GM19455 (cell line): ENCODE results near the gene SYNGAP1.
"Not testable (repeated sequence)": the region's sequence is repeated elsewhere in the genome, so short reads cannot be mapped to it uniquely, and the experiment has no call there.

ENCODE experiments used
- ATAC-seq: cut with Tn5 transposase; IDR thresholded peaks from one replicate; pipeline ENCODE4 v1.9.1; 2021; ENCODE audit not compliant: unreplicated experiment

Gene SYNGAP1

DNA sequence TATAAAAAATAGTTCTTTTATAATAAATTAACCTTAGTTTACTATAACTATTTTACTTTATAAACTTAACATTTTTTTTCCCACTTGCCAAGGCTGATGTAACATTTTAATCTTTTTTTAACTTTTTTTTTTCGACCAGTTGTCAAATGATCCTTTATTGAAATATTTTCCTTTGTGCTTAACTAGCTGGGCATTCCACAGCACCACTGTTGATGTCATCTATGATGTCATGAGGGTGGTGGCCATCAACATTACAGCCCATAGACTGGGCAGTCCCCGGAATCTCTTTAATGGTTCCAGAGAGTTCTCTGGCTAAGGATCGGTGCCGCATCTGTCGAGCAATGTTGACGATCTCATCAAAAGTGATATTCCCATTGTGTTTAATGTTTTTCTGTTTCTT is 20.0 kb upstream of the SYNGAP1 start:
- not testable (repeated sequence) for ATAC-seq

- ATAC-seq = no peak
Observed at GRCh38 chr6:33404884-33405283, 15.0 kb upstream of the SYNGAP1 start.

- no peak for ATAC-seq
Observed at GRCh38 chr6:33405386-33405940, 14.4 kb upstream of the SYNGAP1 start.

DNA sequence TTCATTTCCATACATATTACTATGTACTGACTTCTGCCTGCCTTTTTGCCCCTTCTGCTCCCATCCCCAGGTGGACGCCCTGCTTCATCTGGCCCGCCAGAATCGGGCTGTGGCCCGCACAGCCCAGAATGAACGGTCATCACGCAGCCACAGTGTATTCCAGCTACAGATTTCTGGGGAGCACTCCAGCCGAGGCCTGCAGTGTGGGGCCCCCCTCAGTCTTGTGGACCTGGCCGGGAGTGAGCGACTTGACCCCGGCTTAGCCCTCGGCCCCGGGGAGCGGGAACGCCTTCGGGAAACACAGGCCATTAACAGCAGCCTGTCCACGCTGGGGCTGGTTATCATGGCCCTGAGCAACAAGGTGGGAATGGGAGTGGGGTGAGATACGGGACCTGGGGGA is 13.7 kb upstream of the SYNGAP1 start:
- ATAC-seq = no peak

DNA sequence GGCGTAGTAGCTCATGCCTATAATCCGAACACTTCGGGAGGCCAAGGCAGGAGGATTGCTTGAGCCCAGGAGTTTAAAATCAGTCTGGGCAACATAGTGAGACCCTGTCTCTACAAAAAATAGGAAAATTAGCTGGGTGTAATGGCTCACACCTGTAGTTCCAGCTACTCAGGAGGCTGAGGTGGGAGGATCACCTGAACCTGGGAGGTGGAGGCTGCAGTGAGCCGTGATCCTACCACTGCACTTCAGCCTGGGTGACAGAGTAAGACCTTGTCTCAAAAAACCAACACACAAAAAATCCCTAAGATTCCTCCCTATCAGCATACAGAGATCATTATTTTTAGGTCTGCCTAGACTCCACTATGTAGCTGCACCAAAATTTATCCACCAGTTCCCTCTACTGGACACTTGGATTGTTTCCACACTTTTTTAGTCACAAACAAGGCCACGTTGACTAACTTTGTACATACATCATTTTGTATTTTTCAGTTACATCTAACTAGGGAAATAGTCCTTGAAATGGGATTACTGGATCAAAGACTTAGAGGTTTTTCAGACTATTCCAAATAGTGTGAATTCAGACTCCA is 12.6 kb upstream of the SYNGAP1 start:
- no peak for ATAC-seq

GRCh38 chr6:33410050-33410710 is 9.7 kb upstream of the SYNGAP1 start:
- peak; percentile 67 for ATAC-seq

DNA sequence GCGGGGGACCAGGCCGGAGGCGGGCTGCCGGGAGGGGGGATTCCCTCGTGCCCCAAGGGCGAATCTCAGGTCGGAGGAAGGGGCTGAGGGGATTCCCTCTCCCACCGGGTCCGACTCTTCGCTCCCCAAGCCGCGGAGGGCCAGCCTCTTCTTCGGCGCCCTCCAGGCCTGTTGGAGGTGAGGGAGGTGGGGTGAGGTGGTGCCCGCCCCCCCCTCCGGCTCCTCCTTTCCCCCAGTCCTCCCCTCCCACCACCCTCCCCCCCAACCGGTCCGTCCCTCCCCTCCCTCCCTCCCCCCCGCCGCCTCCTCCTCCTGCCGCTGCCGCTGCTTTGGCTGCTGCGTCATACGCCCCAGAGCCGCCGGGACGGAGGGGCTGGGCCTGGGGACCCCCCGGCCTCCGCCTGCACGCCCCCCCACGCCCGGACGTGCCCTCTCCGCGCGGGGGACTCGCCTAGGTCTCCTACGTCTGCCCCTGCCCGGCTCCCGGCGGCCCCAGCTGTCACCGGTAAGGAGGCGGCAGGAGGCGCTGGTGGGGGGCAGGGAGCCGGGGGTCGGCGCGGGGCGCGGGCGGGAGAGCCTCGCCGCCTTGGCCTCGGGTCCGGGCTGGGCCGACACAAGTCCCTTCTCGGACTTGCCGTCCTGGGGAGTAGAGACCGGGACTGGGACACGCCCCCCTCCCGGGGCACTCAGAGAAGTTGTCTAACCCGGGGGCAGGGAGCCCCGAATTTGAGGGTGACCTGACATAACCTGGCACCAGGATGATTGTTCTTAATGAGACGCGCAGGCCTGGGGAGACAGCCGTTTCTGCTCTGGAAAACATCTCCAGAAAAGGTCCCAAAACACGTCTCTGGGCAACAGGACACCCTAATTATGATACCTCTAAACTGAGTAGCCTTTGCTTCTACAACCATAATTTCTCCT is 8.9 kb upstream of the SYNGAP1 start, which contains the start of gene PHF1:
TSS of gene PHF1 (plus strand) at position 304 of the 921 bp plus-strand sequence. CDS start 1,250 bp downstream, outside the sequence.
- peak; percentile 37 for ATAC-seq

DNA sequence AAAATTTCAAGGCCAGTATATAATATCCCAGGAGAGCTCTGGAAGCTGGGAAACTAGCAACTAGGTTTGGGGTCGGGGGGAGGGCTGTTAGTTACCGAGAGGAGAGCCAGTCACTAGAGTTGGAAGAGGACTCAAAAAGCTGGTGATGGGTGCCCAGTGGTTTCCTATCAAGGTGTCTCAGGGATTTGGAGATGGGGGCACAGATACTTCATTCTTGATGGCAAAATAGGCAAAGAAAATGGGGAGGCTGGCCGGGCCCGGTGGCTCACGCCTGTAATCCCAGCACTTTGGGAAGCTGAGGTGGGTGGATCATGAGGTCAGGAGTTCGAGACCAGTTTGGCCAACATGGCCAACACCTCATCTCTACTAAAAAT is 8.2 kb upstream of the SYNGAP1 start:
- no peak for ATAC-seq

DNA sequence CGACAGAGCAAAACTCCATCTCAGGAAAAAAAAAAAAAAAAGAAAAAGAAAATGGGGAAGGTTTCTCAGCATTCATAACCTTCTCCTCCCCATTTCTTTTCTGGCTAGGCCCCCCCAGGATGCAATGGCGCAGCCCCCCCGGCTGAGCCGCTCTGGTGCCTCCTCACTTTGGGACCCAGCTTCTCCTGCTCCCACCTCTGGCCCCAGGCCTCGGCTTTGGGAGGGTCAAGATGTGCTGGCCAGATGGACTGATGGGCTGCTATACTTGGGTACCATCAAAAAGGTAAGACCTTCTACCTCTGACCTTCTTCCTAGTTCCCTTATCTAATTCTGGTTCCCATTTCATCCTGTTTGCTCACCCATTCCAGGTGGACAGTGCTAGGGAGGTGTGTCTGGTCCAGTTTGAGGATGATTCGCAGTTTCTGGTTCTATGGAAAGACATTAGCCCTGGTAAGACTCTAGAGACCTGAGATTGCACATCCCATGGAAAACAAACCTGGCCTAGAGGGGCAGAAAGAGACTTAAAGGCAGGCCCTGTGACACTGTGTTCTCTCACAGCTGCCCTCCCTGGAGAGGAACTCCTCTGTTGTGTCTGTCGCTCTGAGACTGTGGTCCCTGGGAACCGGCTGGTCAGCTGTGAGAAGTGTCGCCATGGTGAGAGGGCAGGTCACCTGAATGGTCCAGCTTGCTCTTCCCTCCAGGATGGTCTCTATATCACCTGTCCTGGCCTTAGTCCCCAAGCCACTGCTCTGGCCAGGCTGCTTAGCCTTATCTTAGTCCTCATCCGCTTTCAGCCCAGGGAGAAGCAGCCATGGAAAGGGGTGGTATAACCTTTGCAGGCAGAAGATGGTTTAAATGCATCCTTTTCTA is 7.5 kb upstream of the SYNGAP1 start:
- ATAC-seq = no peak

DNA sequence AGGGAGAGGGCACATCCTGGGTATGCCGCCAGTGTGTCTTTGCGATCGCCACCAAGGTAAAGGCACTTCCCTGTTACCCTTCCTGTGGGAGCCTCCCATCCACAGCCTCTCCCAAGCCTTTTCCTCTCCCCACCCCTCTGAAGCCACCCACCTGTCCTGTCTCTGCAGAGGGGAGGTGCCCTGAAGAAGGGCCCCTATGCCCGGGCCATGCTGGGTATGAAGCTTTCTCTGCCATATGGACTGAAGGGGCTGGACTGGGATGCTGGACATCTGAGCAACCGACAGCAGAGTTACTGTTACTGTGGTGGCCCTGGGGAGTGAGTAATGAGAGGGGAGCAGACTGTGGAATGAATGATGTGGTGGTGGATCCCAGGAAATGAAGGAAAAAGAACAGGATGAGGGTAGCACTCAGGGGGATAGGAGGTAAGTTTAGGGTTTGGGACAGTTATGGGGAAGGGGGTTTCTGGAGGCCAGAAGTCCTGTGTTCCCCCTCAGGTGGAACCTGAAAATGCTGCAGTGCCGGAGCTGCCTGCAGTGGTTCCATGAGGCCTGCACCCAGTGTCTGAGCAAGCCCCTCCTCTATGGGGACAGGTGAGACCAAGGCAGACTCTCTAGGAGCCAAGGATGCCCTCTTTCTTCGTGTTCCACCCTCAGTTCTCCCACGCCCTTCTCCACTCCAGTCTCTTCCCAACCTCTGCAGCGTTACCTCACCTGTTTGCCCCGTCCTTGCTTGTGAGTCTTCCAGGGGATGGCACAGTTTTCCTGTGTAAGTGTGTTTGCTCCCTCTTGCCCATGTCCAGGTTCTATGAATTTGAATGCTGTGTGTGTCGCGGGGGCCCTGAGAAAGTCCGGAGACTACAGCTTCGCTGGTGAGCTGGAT is 6.4 kb upstream of the SYNGAP1 start:
- no peak for ATAC-seq

GRCh38 chr6:33414592-33415271 is 5.1 kb upstream of the SYNGAP1 start:
- no peak for ATAC-seq

DNA sequence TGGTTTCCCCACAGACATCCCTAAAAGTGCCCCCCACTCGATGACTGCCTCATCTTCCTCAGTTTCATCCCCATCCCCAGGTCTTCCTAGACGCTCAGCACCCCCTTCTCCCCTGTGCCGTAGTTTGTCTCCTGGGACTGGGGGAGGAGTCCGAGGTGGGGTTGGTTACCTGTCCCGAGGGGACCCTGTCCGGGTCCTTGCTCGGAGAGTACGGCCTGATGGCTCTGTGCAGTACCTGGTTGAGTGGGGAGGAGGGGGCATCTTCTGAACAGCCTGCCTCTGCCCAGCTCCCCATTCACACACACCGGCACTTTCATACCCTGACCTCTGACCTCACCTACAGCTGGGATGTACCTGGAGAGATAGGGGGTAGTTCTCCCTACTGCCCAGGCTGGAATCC is 4.0 kb upstream of the SYNGAP1 start:
- ATAC-seq = no peak

DNA sequence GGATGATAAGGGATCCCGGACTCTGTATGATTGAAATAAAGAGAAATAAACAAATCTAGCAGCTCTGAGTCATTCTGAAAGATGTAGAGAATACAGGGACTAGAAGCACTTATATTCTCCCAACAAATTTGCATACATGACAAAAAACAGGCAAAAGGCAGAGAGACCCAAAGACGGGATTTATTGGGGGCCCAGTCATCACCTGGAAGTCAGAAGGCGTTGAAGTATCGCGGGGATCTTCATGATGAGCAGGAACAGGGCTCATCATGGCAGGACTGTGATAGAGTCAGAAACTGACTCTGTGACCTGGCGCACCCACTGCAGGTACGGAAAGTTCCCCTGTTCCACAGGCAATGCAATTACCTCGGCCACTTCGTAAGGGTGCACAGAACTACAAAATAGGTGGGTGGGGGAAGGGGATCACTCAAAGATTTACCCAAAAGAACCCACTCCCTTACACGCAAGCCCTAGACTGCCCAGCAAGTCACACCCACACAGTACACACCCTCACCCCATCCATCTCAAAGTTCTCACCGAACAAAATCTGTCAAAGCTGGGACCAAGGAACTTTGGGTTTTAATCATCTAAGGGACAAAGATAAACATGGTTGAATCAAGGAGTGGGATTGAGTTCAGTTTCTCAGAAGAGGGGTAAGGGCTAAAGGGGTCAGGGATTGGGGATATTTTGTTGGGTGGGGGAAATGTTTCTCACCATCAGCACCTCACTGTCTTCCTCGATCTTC is 3.3 kb upstream of the SYNGAP1 start:
- no peak for ATAC-seq

GRCh38 chr6:33417128-33417902 is 2.5 kb upstream of the SYNGAP1 start:
- no peak for ATAC-seq

GRCh38 chr6:33417903-33418689 is 1.8 kb upstream of the SYNGAP1 start, which contains the start of gene CUTA:
Gene CUTA (minus strand): TSS chr6:33418107. CDS start chr6:33418000, 107 bp downstream.
- peak; percentile 79 for ATAC-seq

DNA sequence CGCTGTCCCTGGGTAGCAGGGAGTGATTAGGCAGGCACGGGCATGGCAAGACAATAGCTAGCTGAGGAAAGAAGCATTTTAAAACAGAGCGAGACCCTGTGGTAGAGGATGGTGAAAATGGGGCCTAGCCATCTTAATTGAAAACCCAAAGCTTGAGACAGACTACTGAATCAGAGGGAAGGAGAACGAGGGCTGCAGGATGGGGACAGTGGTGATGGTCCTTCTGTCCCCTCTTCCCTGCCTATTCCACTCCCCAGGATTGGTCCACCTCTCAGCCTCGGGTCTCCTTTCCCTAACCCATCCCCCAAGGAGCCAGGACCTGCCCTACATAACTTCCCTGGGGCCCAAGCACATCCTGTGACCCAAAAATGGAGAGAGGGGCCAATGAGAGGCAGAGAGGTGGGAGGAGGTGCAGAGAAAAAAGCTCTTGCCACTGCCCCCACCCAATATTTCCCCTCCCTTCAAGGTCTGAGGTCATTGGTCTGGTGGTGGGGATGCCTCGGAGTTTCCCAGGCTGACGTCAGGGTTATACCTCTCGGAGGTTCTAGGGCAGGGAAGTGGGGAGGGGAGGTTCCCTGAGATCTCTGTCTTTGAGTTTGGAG is 1.1 kb upstream of the SYNGAP1 start:
- no peak for ATAC-seq
